H1 (cell line): ENCODE results near the gene NCKAP1. TPM values are rescaled to one million over a fixed set of nuclear protein-coding genes. Genes with fewer than 3 reads are reported as not detected.

ENCODE experiments used
- CTCF ChIA-PET: fragments of 300-600 bp; sonication (Branson Sonifier 250); formaldehyde crosslinking; loops from one replicate; lab custom pipeline; 2021; ENCODE audit not compliant: partially characterized antibody; lab: Charles Lee
- POLR2A ChIA-PET: fragments of 300-600 bp; sonication (Branson Sonifier 250); formaldehyde crosslinking; loops from one replicate; lab custom pipeline; 2021; ENCODE audit warnings: inconsistent platforms; ENCODE audit not compliant: partially characterized antibody; lab: Charles Lee
- DNase-seq, 2 experiments: peaks; one replicate each; pipeline versions ENCODE4 v3.0.0 to v3.0.0-alpha.2; 2010 to 2022; ENCODE audit warnings: low spot score in 2 of 2, low read depth in 1 of 2, mixed read lengths in 1 of 2
- FAIRE-seq: peaks from 2 replicates; lab custom pipeline; 2011; peaks lifted over from hg19 to GRCh38; lab: Jason Lieb, UNC
- H2AFZ ChIP-seq: 2 replicates; pipeline ENCODE4 v1.8.1; 2012; ENCODE audit warnings: low read length, inconsistent platforms
- H2AK5ac ChIP-seq: 2 replicates; pipeline ENCODE4 v1.6.1; 2013; ENCODE audit warnings: low read depth, low read length
- H2BK120ac ChIP-seq: replicated peaks from 2 replicates; pipeline ENCODE3; 2013; ENCODE audit warnings: low read depth, low read length, inconsistent platforms
- H2BK12ac ChIP-seq: 2 replicates; pipeline ENCODE4 v1.6.1; 2013; ENCODE audit warnings: low read depth, low read length
- H2BK15ac ChIP-seq: 2 replicates; pipeline ENCODE4 v1.6.1; 2013; ENCODE audit warnings: low read length
- H2BK20ac ChIP-seq: 2 replicates; pipeline ENCODE4 v1.6.1; 2013; ENCODE audit warnings: low read length
- H2BK5ac ChIP-seq: 2 replicates; pipeline ENCODE4 v1.6.1; 2013; ENCODE audit warnings: low read depth, low read length
- H3K14ac ChIP-seq: 2 replicates; pipeline ENCODE4 v1.6.1; 2013; ENCODE audit warnings: inconsistent platforms; ENCODE audit not compliant: insufficient read length
- H3K18ac ChIP-seq: 2 replicates; pipeline ENCODE4 v1.6.1; 2013; ENCODE audit warnings: low read length; ENCODE audit errors: extremely low read depth
- H3K23ac ChIP-seq: 2 replicates; pipeline ENCODE4 v1.6.1; 2013; ENCODE audit warnings: inconsistent platforms; ENCODE audit not compliant: insufficient read length
- H3K23me2 ChIP-seq: 2 replicates; pipeline ENCODE4 v1.6.1; 2013; ENCODE audit warnings: low read depth, low read length
- H3K27ac ChIP-seq: 2 replicates; pipeline ENCODE4 v1.6.1; 2011; ENCODE audit warnings: low read depth, low read length, inconsistent platforms
- H3K27me3 ChIP-seq, 4 experiments: replicated peaks in 1 of 4; 1 replicate in 1 of 4; 2 replicates in 3 of 4; pipeline versions ENCODE4 v1.6.1 to v1.8.1; 2011 to 2013; ENCODE audit warnings: low read length in 3 of 4, mild to moderate bottlenecking in 3 of 4, inconsistent platforms in 2 of 4, mixed read lengths in 2 of 4, moderate library complexity in 1 of 4; ENCODE audit not compliant: control insufficient read depth in 3 of 4, insufficient read depth in 3 of 4; ENCODE audit errors: extremely low read depth in 1 of 4
- H3K36me3 ChIP-seq, 4 experiments: 2 replicates each; pipeline versions ENCODE4 v1.6.1 to v1.8.1; 2011 to 2013; ENCODE audit warnings: mild to moderate bottlenecking in 4 of 4, low read length in 3 of 4, moderate library complexity in 2 of 4, control low read depth in 1 of 4, inconsistent platforms in 1 of 4; ENCODE audit not compliant: insufficient read depth in 4 of 4, control insufficient read depth in 2 of 4
- H3K4ac ChIP-seq: replicated peaks from 2 replicates; pipeline ENCODE3; 2013; ENCODE audit warnings: low read length, low read depth, mixed read lengths, inconsistent platforms; ENCODE audit not compliant: insufficient read length
- H3K4me1 ChIP-seq, 4 experiments: replicated peaks in 1 of 4; 1 replicate in 1 of 4; 2 replicates in 3 of 4; pipeline versions ENCODE4 v1.6.1 to v1.8.1; 2011 to 2013; ENCODE audit warnings: low read length in 3 of 4, inconsistent platforms in 2 of 4, mixed read lengths in 1 of 4; ENCODE audit not compliant: insufficient read depth in 4 of 4, control insufficient read depth in 3 of 4
- H3K4me2 ChIP-seq, 2 experiments: 2 replicates each; pipeline versions ENCODE4 v1.6.1 to v1.8.1; 2011 to 2013; ENCODE audit warnings: low read depth in 2 of 2, low read length in 2 of 2, control low read depth in 1 of 2, inconsistent platforms in 1 of 2, mild to moderate bottlenecking in 1 of 2; ENCODE audit not compliant: insufficient read depth in 1 of 2
- H3K4me3 ChIP-seq, 4 experiments: fragments of 200-600, 300-600 bp in 1 of 4; sonication (generic), shearing (Covaris generic), sonication (Bioruptor Twin) in 1 of 4; 2 replicates each; pipeline versions ENCODE4 v1.5.1 to v1.8.1; 2011 to 2016; ENCODE audit warnings: low read length in 4 of 4, low read depth in 3 of 4, control low read depth in 2 of 4, inconsistent platforms in 2 of 4, mild to moderate bottlenecking in 2 of 4, mixed read lengths in 1 of 4, moderate library complexity in 1 of 4; ENCODE audit not compliant: insufficient read depth in 2 of 4; ENCODE audit errors: extremely low read depth in 1 of 4
- H3K56ac ChIP-seq: replicated peaks from 2 replicates; pipeline ENCODE3; 2013; ENCODE audit warnings: low read depth, mild to moderate bottlenecking, mixed read lengths, low read length, inconsistent platforms; ENCODE audit not compliant: insufficient read length
- H3K79me1 ChIP-seq: 2 replicates; pipeline ENCODE4 v1.6.1; 2013; ENCODE audit warnings: low read depth, low read length, control low read depth
- H3K79me2 ChIP-seq, 2 experiments: 2 replicates each; pipeline versions ENCODE4 v1.6.1 to v1.8.1; 2012 to 2013; ENCODE audit warnings: low read length in 2 of 2, mild to moderate bottlenecking in 2 of 2, inconsistent platforms in 1 of 2; ENCODE audit not compliant: insufficient read depth in 2 of 2, control insufficient read depth in 1 of 2
- H3K9ac ChIP-seq, 4 experiments: replicated peaks in 1 of 4; 1 replicate in 1 of 4; 2 replicates in 3 of 4; pipeline versions ENCODE4 v1.6.1 to v1.8.1; 2011 to 2013; ENCODE audit warnings: low read depth in 3 of 4, low read length in 3 of 4, control low read depth in 2 of 4, mild to moderate bottlenecking in 2 of 4, moderate library complexity in 2 of 4, inconsistent platforms in 1 of 4; ENCODE audit errors: extremely low read depth in 1 of 4
- H3K9me3 ChIP-seq, 2 experiments: 2 replicates each; pipeline versions ENCODE4 v1.6.1 to v1.8.1; 2012 to 2013; ENCODE audit warnings: mild to moderate bottlenecking in 2 of 2, moderate library complexity in 2 of 2, control low read depth in 1 of 2, inconsistent platforms in 1 of 2, low read depth in 1 of 2, low read length in 1 of 2, mixed read lengths in 1 of 2; ENCODE audit not compliant: insufficient read depth in 2 of 2
- H4K20me1 ChIP-seq, 2 experiments: replicated peaks in 1 of 2; 2 replicates each; pipeline versions ENCODE3 to v1.8.1; 2011 to 2013; ENCODE audit warnings: inconsistent platforms in 2 of 2, low read length in 2 of 2, mild to moderate bottlenecking in 1 of 2; ENCODE audit not compliant: insufficient read depth in 2 of 2, control insufficient read depth in 1 of 2
- H4K5ac ChIP-seq: 2 replicates; pipeline ENCODE4 v1.6.1; 2013; ENCODE audit warnings: low read length, low read depth, mixed read lengths, inconsistent platforms; ENCODE audit not compliant: insufficient read length
- H4K8ac ChIP-seq: 2 replicates; pipeline ENCODE4 v1.8.0; 2013; ENCODE audit warnings: mild to moderate bottlenecking, moderate library complexity, low read length, inconsistent platforms; ENCODE audit not compliant: insufficient read depth; ENCODE audit errors: extremely low read depth
- H4K91ac ChIP-seq: replicated peaks from 2 replicates; pipeline ENCODE3; 2013; ENCODE audit warnings: low read length, mixed read lengths, inconsistent platforms; ENCODE audit not compliant: insufficient read length
- ASH2L ChIP-seq: fragments of 200-600, 300-600 bp; sonication (generic); IDR thresholded peaks from one replicate; pipeline ENCODE4 v1.7.1; 2017; ENCODE audit warnings: low read length
- BRCA1 ChIP-seq: IDR thresholded peaks from 2 replicates; pipeline ENCODE4 v1.6.1; 2012; ENCODE audit warnings: low read depth, low read length, improper control_type of control experiment
- KDM4A ChIP-seq: IDR thresholded peaks from one replicate; pipeline ENCODE4 v1.7.1; 2012; ENCODE audit warnings: low read depth, mild to moderate bottlenecking, moderate library complexity, low read length, inconsistent platforms; ENCODE audit not compliant: severe bottlenecking
- RAD21 ChIP-seq, 2 experiments: IDR thresholded peaks in 1 of 2; conservative IDR thresholded peaks in 1 of 2; 2 replicates each; pipeline ENCODE4 v1.6.1; 2011; ENCODE audit warnings: low read depth in 2 of 2, low read length in 2 of 2, improper control_type of control experiment in 1 of 2, inconsistent platforms in 1 of 2, mild to moderate bottlenecking in 1 of 2, moderate library complexity in 1 of 2
- RBBP5 ChIP-seq: IDR thresholded peaks from 2 replicates; pipeline ENCODE4 v1.7.1; 2012; ENCODE audit warnings: low read depth, mild to moderate bottlenecking, inconsistent platforms, low read length, moderate library complexity, borderline replicate concordance
- TAF7 ChIP-seq: optimal IDR thresholded peaks from 2 replicates; pipeline ENCODE3; 2011; ENCODE audit warnings: low read depth, mild to moderate bottlenecking, inconsistent platforms, low read length, moderate library complexity, borderline replicate concordance
- WGBS, 2 experiments: shearing (Covaris generic) in 1 of 2; methylation state at CpG; one replicate each; pipeline versions ENCODE4 v1.1.6 to v1.1.7; 2013 to 2015; ENCODE audit warnings: low lambda C conversion rate in 2 of 2, mixed read lengths in 2 of 2, inconsistent platforms in 1 of 2, low coverage in 1 of 2, missing lambda C conversion rate in 1 of 2; ENCODE audit not compliant: insufficient replicate concordance in 2 of 2, insufficient coverage in 1 of 2, insufficient read length in 1 of 2; ENCODE audit errors: extremely low coverage in 1 of 2, missing lambda C conversion rate in 1 of 2; 5-methylcytosine and 5-hydroxymethylcytosine counted together
- polyA plus RNA-seq, 7 experiments: library from polyadenylated mRNA; depleted of rRNA in 3 of 7; stranded (reverse) in 5 of 7; unstranded in 2 of 7; fragments of >200 nt in 5 of 7; fragments of 200-250 nt in 2 of 7; gene quantifications; 1 replicate in 5 of 7; 2 replicates in 1 of 7; 4 replicates in 1 of 7; pipeline versions ENCODE4 v1.2.1 to v1.2.3, GENCODE V29; 2011 to 2013; ENCODE audit warnings: missing spikeins in 2 of 7, mixed read lengths in 2 of 7
- total RNA-seq: library from RNA; stranded (reverse); fragmentation: NEBNext Ultra II Directional; extraction: Animal tissue kit (Norgen Biotek cat#: 25700); gene quantifications from 2 replicates; pipeline ENCODE4 v1.2.1, GENCODE V29; 2021

The NCKAP1 gene
- total and polyA plus RNA-seq, 2 of the 8 experiments (the other 6 are each of a cell fraction or from before 2014, with no cell fraction given): 90.8 to 173 TPM

GRCh38 chr2:183063083-183063482, 24.8 kb upstream of the NCKAP1 start:
- no peaks in the 10 kb centered on the region for H3K36me3 ChIP-seq
- no peak overlapping the region for H3K56ac ChIP-seq
- ChIA-PET CTCF (interaction anchor here (0.6 to 1.4 kb wide), 3 partner anchors 10 to 118 kb away, joined by 3 to 4 read pairs (median 3); no protein-coding TSS in a partner anchor), POLR2A (interaction anchor here (0.8 kb wide), 1 partner anchor 21 kb away, joined by 4 read pairs; no protein-coding TSS in a partner anchor)
- H3K9me3 ChIP-seq: no peaks in the 10 kb centered on the region
- H2AK5ac ChIP-seq: no peak overlapping the region
- H3K14ac ChIP-seq: no peak overlapping the region
- H3K23me2 ChIP-seq: no peaks in the 10 kb centered on the region
- H2BK12ac ChIP-seq: no peak overlapping the region
- H2AFZ ChIP-seq: no peak overlapping the region
- H4K5ac ChIP-seq: no peak overlapping the region
- WGBS, 2 experiments: 84% methylated on average over 2 of the region's 2 CpGs; no CpG with 5 or more reads in 1 of the 2 experiments
- no peak overlapping the region for H3K4ac ChIP-seq
- H3K79me2 ChIP-seq: no peaks in the 10 kb centered on the region
- H4K20me1 ChIP-seq: no peaks in the 10 kb centered on the region
- no peak overlapping the region for H3K18ac ChIP-seq
- H3K4me2 ChIP-seq: no peak overlapping the region
- H2BK120ac ChIP-seq: no peak overlapping the region
- H3K79me1 ChIP-seq: no peaks in the 10 kb centered on the region
- no peak overlapping the region for H3K4me3 ChIP-seq
- no peak overlapping the region for H3K27ac ChIP-seq
- no peak overlapping the region for H2BK15ac ChIP-seq
- FAIRE-seq: no peak
- H2BK5ac ChIP-seq: no peak overlapping the region
- no peak overlapping the region for H3K9ac ChIP-seq
- no peaks in the 10 kb centered on the region for H3K4me1 ChIP-seq
- no peak overlapping the region for H3K23ac ChIP-seq
- H2BK20ac ChIP-seq: no peak overlapping the region
- no peak for DNase-seq
- no peaks in the 10 kb centered on the region for H3K27me3 ChIP-seq
- no peak overlapping the region for H4K91ac ChIP-seq
- H4K8ac ChIP-seq: no peak overlapping the region
- TF ChIP-seq RBBP5: no peak
- no peak for TF ChIP-seq KDM4A
- no peak for TF ChIP-seq BRCA1
- TF ChIP-seq RAD21 (IDR thresholded peaks at IDR 0.05 in 1 of 2, conservative IDR thresholded peaks at IDR 0.05 in 1 of 2; ENCODE audit: low read depth in 2 of 2, low read length in 2 of 2): no peak
- no peak for TF ChIP-seq TAF7
- no peak for TF ChIP-seq ASH2L
